Peyer's patch (tissue), 4 donors: ENCODE results near the gene COX6B2.

Experiments used
- CTCF ChIP-seq, 6 experiments: fragments of 450-650 bp in 4 of 6; fragments of 200-600 bp in 2 of 6; sonication (generic) in 1 of 6; IDR thresholded peaks; one replicate each; pipeline ENCODE4 v1.5.1; 2017 to 2019; ENCODE audit warnings: antibody characterized with exemption in 6 of 6, mild to moderate bottlenecking in 3 of 6, moderate library complexity in 1 of 6
- POLR2A ChIP-seq, 2 donors: fragments of 450-650 bp; IDR thresholded peaks; one replicate each; pipeline ENCODE4 v1.5.1; 2017; ENCODE audit warnings: antibody characterized with exemption in 2 of 2, mild to moderate bottlenecking in 2 of 2, moderate library complexity in 2 of 2

GRCh38 chr19:55379174-55379573 is 24.7 kb upstream of the COX6B2 start:
- TF ChIP-seq CTCF (IDR thresholded peaks at IDR 0.05), result no peak
- no peak for TF ChIP-seq POLR2A (IDR thresholded peaks at IDR 0.05)
